ENCODE measurements around the gene CDH22. TPM values are rescaled to one million over a fixed set of nuclear protein-coding genes. Genes with fewer than 3 reads are reported as not detected.

CDH22 gene
- total RNA-seq, 1 experiment from 2014 or later, result not detected

- intact Hi-C loops (cut with micrococcal nuclease; ENCODE audit: unreplicated experiment), result no loop called here
- CTCF ChIA-PET, result no interaction called here
- POLR2A ChIA-PET (ENCODE audit: low non-redundant PET), result no interaction called here
Observed at GRCh38 chr20:46333161-46333991, 25.1 kb upstream of the CDH22 start.

GRCh38 chr20:46332373-46333160 lies 24.3 kb upstream of the CDH22 start:
- no peak overlapping the region for H3K4me3 ChIP-seq (ENCODE audit: low read depth, low read length, poor library complexity, severe bottlenecking)
- H3K36me3 ChIP-seq (ENCODE audit: insufficient read depth, low read length, poor library complexity, severe bottlenecking), result no peaks in the 10 kb centered on the region
- H3K27me3 ChIP-seq (replicated peaks; ENCODE audit: insufficient read depth, low read depth, low read length, poor library complexity), result peaks cover 7% of the 10 kb centered on the region
- intact Hi-C loops (cut with micrococcal nuclease; ENCODE audit: unreplicated experiment), result no loop called here
- DNase-seq (ENCODE audit: low spot score), result no peak
- H3K9me3 ChIP-seq (ENCODE audit: low read depth, low read length, poor library complexity, severe bottlenecking), result no peaks in the 10 kb centered on the region
- TF ChIP-seq CTCF (conservative IDR thresholded peaks at IDR 0.05; ENCODE audit: low read depth, low read length) (no peak), EZH2 (IDR thresholded peaks at IDR 0.05; ENCODE audit: borderline replicate concordance, low read depth, low read length, poor library complexity, severe bottlenecking) (no peak)
- no peak overlapping the region for H3K27ac ChIP-seq (ENCODE audit: low read depth, low read length, poor library complexity, severe bottlenecking)
- ChIA-PET CTCF (no interaction called here), POLR2A (ENCODE audit: low non-redundant PET) (interaction anchor here (0.6 kb wide), 1 partner anchor 63 kb away, joined by 4 read pairs; no protein-coding TSS in a partner anchor)
- no TSS peak for BruUV-seq (replicated peaks)
- H3K4me1 ChIP-seq (ENCODE audit: insufficient read depth, low read length, poor library complexity, severe bottlenecking), result no peaks in the 10 kb centered on the region

More at GRCh38 chr20:46333161-46333991, 25.1 kb upstream of the CDH22 start:
- Histone ChIP-seq H3K27ac (ENCODE audit: low read depth, low read length, poor library complexity, severe bottlenecking) (no peak overlapping the region), H3K27me3 (replicated peaks; ENCODE audit: insufficient read depth, low read depth, low read length, poor library complexity) (peaks cover 14% of the 10 kb centered on the region), H3K4me3 (ENCODE audit: low read depth, low read length, poor library complexity, severe bottlenecking) (no peak overlapping the region), H3K36me3 (ENCODE audit: insufficient read depth, low read length, poor library complexity, severe bottlenecking) (no peaks in the 10 kb centered on the region), H3K9me3 (ENCODE audit: low read depth, low read length, poor library complexity, severe bottlenecking) (no peaks in the 10 kb centered on the region), H3K4me1 (ENCODE audit: insufficient read depth, low read length, poor library complexity, severe bottlenecking) (no peaks in the 10 kb centered on the region)
- BruUV-seq (replicated peaks), result no TSS peak
- TF ChIP-seq CTCF (conservative IDR thresholded peaks at IDR 0.05; ENCODE audit: low read depth, low read length) (no peak), EZH2 (IDR thresholded peaks at IDR 0.05; ENCODE audit: borderline replicate concordance, low read depth, low read length, poor library complexity, severe bottlenecking) (no peak)
- no peak for DNase-seq (ENCODE audit: low spot score)

- no peaks in the 10 kb centered on the region for H3K36me3 ChIP-seq (ENCODE audit: insufficient read depth, low read length, poor library complexity, severe bottlenecking)
- intact Hi-C loops (cut with micrococcal nuclease; ENCODE audit: unreplicated experiment), result no loop called here
- no TSS peak for BruUV-seq (replicated peaks)
- TF ChIP-seq EZH2 (IDR thresholded peaks at IDR 0.05; ENCODE audit: borderline replicate concordance, low read depth, low read length, poor library complexity, severe bottlenecking) (no peak), CTCF (conservative IDR thresholded peaks at IDR 0.05; ENCODE audit: low read depth, low read length) (no peak)
- H3K27ac ChIP-seq (ENCODE audit: low read depth, low read length, poor library complexity, severe bottlenecking), result no peak overlapping the region
- no peaks in the 10 kb centered on the region for H3K4me1 ChIP-seq (ENCODE audit: insufficient read depth, low read length, poor library complexity, severe bottlenecking)
- H3K27me3 ChIP-seq (replicated peaks; ENCODE audit: insufficient read depth, low read depth, low read length, poor library complexity), result peaks cover 3% of the 10 kb centered on the region
- no peak for DNase-seq (ENCODE audit: low spot score)
- no peaks in the 10 kb centered on the region for H3K9me3 ChIP-seq (ENCODE audit: low read depth, low read length, poor library complexity, severe bottlenecking)
- ChIA-PET CTCF (no interaction called here), POLR2A (ENCODE audit: low non-redundant PET) (interaction anchor here (0.6 kb wide), 1 partner anchor 64 kb away, joined by 4 read pairs; no protein-coding TSS in a partner anchor)
- no peak overlapping the region for H3K4me3 ChIP-seq (ENCODE audit: low read depth, low read length, poor library complexity, severe bottlenecking)
Observed at GRCh38 chr20:46331611-46332361, 23.5 kb upstream of the CDH22 start.

Measured in A673 (cell line).